Caco-2 (cell line): ENCODE measurements around the gene GPT2. TPM values are rescaled to one million over a fixed set of nuclear protein-coding genes. Genes with fewer than 3 reads are reported as not detected.

Experiments
- BruUV-seq: library from RNA; stranded (reverse); fragments of 400-500 nt; replicated peaks from 2 replicates; lab custom pipeline; 2021; lab: Mats Ljungman, UMichigan
- CTCF ChIA-PET: fragments of 300-600 bp; sonication (Branson Sonifier 250); formaldehyde crosslinking; loops from one replicate; lab custom pipeline; 2022; ENCODE audit warnings: antibody characterized with exemption; lab: Charles Lee
- POLR2A ChIA-PET: fragments of 300-600 bp; sonication (Branson Sonifier 250); formaldehyde crosslinking; loops from one replicate; lab custom pipeline; 2022; ENCODE audit warnings: antibody characterized with exemption; lab: Charles Lee
- DNase-seq, 2 experiments: peaks; one replicate each; pipeline versions ENCODE4 v3.0.0 to v3.0.0-alpha.2; 2020 to 2022
- H3K27me3 ChIP-seq: replicated peaks from 2 replicates; pipeline ENCODE4 v1.6.0; 2011; ENCODE audit warnings: low read length; ENCODE audit not compliant: control insufficient read depth, insufficient read depth
- H3K36me3 ChIP-seq: 2 replicates; pipeline ENCODE4 v1.5.1; 2011; ENCODE audit warnings: low read length; ENCODE audit not compliant: control insufficient read depth, insufficient read depth
- H3K4me1 ChIP-seq: fragments of 250-450 bp; sonication (Bioruptor Pico); 2 replicates; pipeline ENCODE4 v1.5.1; 2020; ENCODE audit warnings: mild to moderate bottlenecking
- H3K4me3 ChIP-seq: 2 replicates; pipeline ENCODE4 v1.5.1; 2011; ENCODE audit warnings: low read depth, mild to moderate bottlenecking, control low read depth, low read length
- H3K9me3 ChIP-seq: fragments of 250-450 bp; sonication (Bioruptor Pico); 2 replicates; pipeline ENCODE4 v1.5.1; 2020; ENCODE audit warnings: mild to moderate bottlenecking, moderate library complexity
- H3K27ac Mint-ChIP-seq: one replicate; pipeline ENCODE4 v1.8.0; 2022; ENCODE audit warnings: mixed read lengths; ENCODE audit not compliant: unreplicated experiment
- H3K27me3 Mint-ChIP-seq: one replicate; pipeline ENCODE4 v1.8.0; 2022; ENCODE audit warnings: mixed read lengths; ENCODE audit not compliant: insufficient read depth, unreplicated experiment
- H3K36me3 Mint-ChIP-seq: one replicate; pipeline ENCODE4 v1.8.0; 2022; ENCODE audit warnings: mild to moderate bottlenecking, mixed read lengths; ENCODE audit not compliant: insufficient read depth, unreplicated experiment
- H3K4me1 Mint-ChIP-seq: one replicate; pipeline ENCODE4 v1.8.0; 2022; ENCODE audit warnings: low read depth, mixed read lengths; ENCODE audit not compliant: unreplicated experiment
- H3K4me3 Mint-ChIP-seq: one replicate; pipeline ENCODE4 v1.8.0; 2022; ENCODE audit warnings: mild to moderate bottlenecking, moderate library complexity, mixed read lengths; ENCODE audit not compliant: unreplicated experiment
- H3K9me3 Mint-ChIP-seq: one replicate; pipeline ENCODE4 v1.8.0; 2022; ENCODE audit warnings: mixed read lengths; ENCODE audit not compliant: unreplicated experiment
- CTCF ChIP-seq, 2 experiments: fragments of 200-600 bp in 1 of 2; IDR thresholded peaks; 1 replicate in 1 of 2; 2 replicates in 1 of 2; pipeline versions ENCODE4 v1.5.1 to v1.8.0; 2011 to 2022; ENCODE audit warnings: antibody characterized with exemption in 1 of 2, control low read depth in 1 of 2, inconsistent platforms in 1 of 2, low read depth in 1 of 2, low read length in 1 of 2, mild to moderate bottlenecking in 1 of 2, moderate library complexity in 1 of 2; ENCODE audit not compliant: insufficient read depth in 1 of 2, severe bottlenecking in 1 of 2, unreplicated experiment in 1 of 2
- intact Hi-C: fragments of 100-400 bp; cut with micrococcal nuclease; formaldehyde crosslinking; loops from one replicate; pipeline ENCODE4 v1.10.0; 2022; ENCODE audit not compliant: unreplicated experiment
- total RNA-seq: library from RNA; stranded (reverse); gene quantifications from 2 replicates; pipeline ENCODE4 v1.2.3, GENCODE V29; 2022

GPT2 gene
- total RNA-seq, 1 experiment from 2014 or later, result 128 TPM

GRCh38 chr16:46896314-46896968, 12.3 kb downstream of the GPT2 start:
- Histone ChIP-seq H3K4me3 (no peak overlapping the region), H3K27me3 (no peaks in the 10 kb centered on the region), H3K36me3 (peaks cover 1% of the 10 kb centered on the region; the same call in 1 of the 2 replicates), H3K4me1 (peaks cover 20% of the 10 kb centered on the region), H3K9me3 (no peaks in the 10 kb centered on the region)
- no peak for TF ChIP-seq CTCF (IDR thresholded peaks at IDR 0.05; ENCODE audit: insufficient read depth in 1 of 2, low read depth in 1 of 2, low read length in 1 of 2, severe bottlenecking in 1 of 2, unreplicated experiment in 1 of 2)
- Mint-ChIP-seq H3K4me3 (no peak overlapping the region), H3K4me1 (peaks cover 14% of the 10 kb centered on the region), H3K36me3 (peaks cover 73% of the 10 kb centered on the region), H3K9me3 (no peaks in the 10 kb centered on the region), H3K27ac (no peak overlapping the region), H3K27me3 (no peaks in the 10 kb centered on the region)
- ChIA-PET POLR2A (no interaction called here), CTCF (interaction anchor here (0.9 to 1.2 kb wide), 3 partner anchors 11 to 42 kb away, joined by 3 to 5 read pairs (median 4); no protein-coding TSS in a partner anchor)
- no peak for DNase-seq
- intact Hi-C loops, result loop anchor here (1.0 kb wide), 1 partner anchor 12 kb away; the partner anchor contains the start of gene GPT2
- BruUV-seq, result no TSS peak

- no peak overlapping the region for H3K4me3 ChIP-seq
- no peak for DNase-seq
- BruUV-seq, result no TSS peak
- H3K27ac Mint-ChIP-seq, result no peak overlapping the region
- H3K36me3 Mint-ChIP-seq, result peaks cover 70% of the 10 kb centered on the region
- H3K4me1 ChIP-seq, result peaks cover 20% of the 10 kb centered on the region
- ChIA-PET POLR2A (no interaction called here), CTCF (no interaction called here)
- intact Hi-C loops, result no loop called here
- no peak overlapping the region for H3K4me3 Mint-ChIP-seq
- H3K27me3 Mint-ChIP-seq, result no peaks in the 10 kb centered on the region
- no peaks in the 10 kb centered on the region for H3K9me3 ChIP-seq
- TF ChIP-seq CTCF (IDR thresholded peaks at IDR 0.05; ENCODE audit: insufficient read depth in 1 of 2, low read depth in 1 of 2, low read length in 1 of 2, severe bottlenecking in 1 of 2, unreplicated experiment in 1 of 2), result no peak
- peaks cover 8% of the 10 kb centered on the region for H3K4me1 Mint-ChIP-seq
- H3K27me3 ChIP-seq, result no peaks in the 10 kb centered on the region
- peaks cover 1% of the 10 kb centered on the region; the same call in 1 of the 2 replicates for H3K36me3 ChIP-seq
- H3K9me3 Mint-ChIP-seq, result no peaks in the 10 kb centered on the region
Measured at GRCh38 chr16:46897471-46897870, 13.3 kb downstream of the GPT2 start.

GRCh38 chr16:46898006-46898405, 13.8 kb downstream of the GPT2 start:
- CTCF ChIA-PET, result interaction anchor here (0.5 kb wide), 1 partner anchor 92 kb away, joined by 4 read pairs; no protein-coding TSS in a partner anchor
- Mint-ChIP-seq H3K4me1 (peaks cover 8% of the 10 kb centered on the region), H3K27me3 (no peaks in the 10 kb centered on the region), H3K9me3 (no peaks in the 10 kb centered on the region), H3K27ac (no peak overlapping the region), H3K4me3 (no peak overlapping the region), H3K36me3 (peaks cover 74% of the 10 kb centered on the region)
- BruUV-seq, result no TSS peak
- H3K9me3 ChIP-seq, result no peaks in the 10 kb centered on the region
- TF ChIP-seq CTCF (IDR thresholded peaks at IDR 0.05; ENCODE audit: insufficient read depth in 1 of 2, low read depth in 1 of 2, low read length in 1 of 2, severe bottlenecking in 1 of 2, unreplicated experiment in 1 of 2), result no peak
- intact Hi-C loops, result no loop called here
- H3K4me1 ChIP-seq, result peaks cover 18% of the 10 kb centered on the region
- no peaks in the 10 kb centered on the region for H3K27me3 ChIP-seq
- DNase-seq, result no peak
- no peak overlapping the region for H3K4me3 ChIP-seq
- peaks cover 1% of the 10 kb centered on the region; the same call in 1 of the 2 replicates for H3K36me3 ChIP-seq
- POLR2A ChIA-PET, result no interaction called here
